Adrenal gland (tissue), 5 donors: Measurements from ENCODE around the gene LRBA.

Source experiments
- CTCF ChIP-seq, 6 experiments: fragments of 450-650 bp in 4 of 6; fragments of 200-600 bp in 2 of 6; sonication (generic) in 1 of 6; IDR thresholded peaks; 1 replicate in 5 of 6; 2 replicates in 1 of 6; pipeline versions ENCODE4 v1.5.1 to v1.8.0; 2016 to 2021; ENCODE audit warnings: antibody characterized with exemption in 6 of 6, mild to moderate bottlenecking in 2 of 6, moderate library complexity in 1 of 6
- POLR2A ChIP-seq, 2 donors: fragments of 450-650 bp; IDR thresholded peaks; one replicate each; pipeline ENCODE4 v1.6.1; 2017; ENCODE audit warnings: antibody characterized with exemption in 2 of 2, mild to moderate bottlenecking in 2 of 2, moderate library complexity in 1 of 2
- donor health status: DM: no; HTN: no; CAD: no.

DNA sequence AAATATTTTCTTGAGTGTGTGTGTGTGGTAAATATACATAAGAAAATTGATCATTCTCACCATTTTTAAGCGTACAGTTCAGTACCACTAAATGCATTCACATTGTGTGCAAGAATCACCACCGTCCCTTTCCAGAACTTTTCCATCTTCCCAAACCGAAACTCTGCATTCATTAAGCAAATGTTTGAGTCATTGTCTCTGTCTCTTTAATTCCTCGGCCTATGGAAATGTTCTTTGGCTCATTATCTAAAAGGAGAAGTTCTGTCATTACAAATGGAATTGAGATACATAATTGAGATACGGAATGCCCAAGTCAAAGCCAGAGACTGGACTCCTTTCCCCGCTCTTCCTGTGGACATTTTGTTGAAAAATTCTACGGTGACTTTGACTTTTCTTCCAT, 767.9 kb downstream of the LRBA start:
- TF ChIP-seq CTCF (IDR thresholded peaks at IDR 0.05) (no peak), POLR2A (IDR thresholded peaks at IDR 0.05) (no peak)
